Breast epithelium (tissue), 4 donors: Measurements from ENCODE around the gene METTL14. TPM values are rescaled to one million over a fixed set of nuclear protein-coding genes. Genes with fewer than 3 reads are reported as not detected.

Experiments used
- DNase-seq, 2 donors: peaks; one replicate each; pipeline ENCODE4 v3.0.0-alpha.2; 2019; ENCODE audit warnings: low spot score in 2 of 2
- H3K27ac ChIP-seq, 2 donors: fragments of 200-600 bp; sonication (generic) in 1 of 2; one replicate each; pipeline ENCODE4 v1.5.1; 2016 to 2019; ENCODE audit warnings: mild to moderate bottlenecking in 1 of 2
- H3K27me3 ChIP-seq, 2 donors: fragments of 200-600 bp; sonication (generic) in 1 of 2; one replicate each; pipeline versions ENCODE4 v1.5.1 to v1.6.0; 2017 to 2019; ENCODE audit warnings: control low read depth in 1 of 2, mild to moderate bottlenecking in 1 of 2
- H3K36me3 ChIP-seq: fragments of 200-600 bp; one replicate; pipeline ENCODE4 v1.5.1; 2019
- H3K4me1 ChIP-seq, 2 donors: fragments of 200-600 bp; sonication (generic); one replicate each; pipeline ENCODE4 v1.5.1; 2016 to 2019; ENCODE audit warnings: control low read depth in 1 of 2
- H3K4me3 ChIP-seq, 3 donors: fragments of 200-600 bp; sonication (generic); 1 replicate in 2 of 3; 2 replicates in 1 of 3; pipeline ENCODE4 v1.5.1; 2016 to 2019; ENCODE audit warnings: mild to moderate bottlenecking in 3 of 3, moderate library complexity in 2 of 3
- H3K9me3 ChIP-seq, 2 donors: fragments of 200-600 bp; sonication (generic) in 1 of 2; one replicate each; pipeline ENCODE4 v1.5.1; 2016 to 2019; ENCODE audit warnings: control low read depth in 1 of 2
- POLR2A ChIP-seq: fragments of 450-650 bp; IDR thresholded peaks from one replicate; pipeline ENCODE4 v1.6.1; 2016; ENCODE audit warnings: antibody characterized with exemption, mild to moderate bottlenecking, moderate library complexity
- POLR2AphosphoS5 ChIP-seq, 3 donors: sonication (generic); formaldehyde crosslinking; IDR thresholded peaks; one replicate each; pipeline ENCODE4 v1.6.1; 2017; ENCODE audit warnings: antibody characterized with exemption in 3 of 3
- intact Hi-C: fragments of 100-400 bp; cut with DNase I; formaldehyde crosslinking; loops from one replicate; pipeline ENCODE4 v1.15.1; 2023; ENCODE audit warnings: low total_unique reads
- total RNA-seq, 3 donors: library from RNA; depleted of rRNA; stranded (reverse); fragments of >200 nt; gene quantifications; one replicate each; pipeline ENCODE4 v1.1.0, GENCODE V29; 2016
- TF ChIP-seq, protein P1 (sequence below), 3 donors: fragments of 450-650 bp; IDR thresholded peaks; one replicate each; pipeline ENCODE4 v1.5.1; 2016 to 2017; ENCODE audit warnings: antibody characterized with exemption in 3 of 3, mild to moderate bottlenecking in 3 of 3, moderate library complexity in 3 of 3

The METTL14 gene
- total RNA-seq, 3 donors from 2014 or later = 39.4 to 72.4 (median 42.0) TPM

DNA sequence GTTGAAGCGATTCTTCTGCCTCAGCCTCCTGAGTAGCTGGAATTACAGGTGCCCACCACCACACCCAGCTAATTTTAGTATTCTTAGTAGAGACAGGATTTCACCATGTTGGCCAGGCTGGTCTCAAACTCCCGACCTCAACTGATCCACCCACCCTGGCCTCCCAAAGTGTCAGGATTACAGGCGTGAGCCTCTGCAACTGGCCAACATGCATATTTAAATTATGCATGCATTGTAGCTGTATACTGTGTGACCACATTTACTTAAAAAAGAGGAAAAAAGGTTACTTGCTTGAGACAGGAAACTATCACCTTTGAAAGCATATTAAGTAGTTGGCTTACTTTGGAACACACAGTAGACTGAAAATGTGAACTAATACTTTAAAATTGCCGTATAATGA is 29.5 kb downstream of the METTL14 start:
- intact Hi-C loops = no loop called here
- no peak overlapping the region for H3K27ac ChIP-seq
- no peaks in the 10 kb centered on the region for H3K36me3 ChIP-seq
- H3K4me1 ChIP-seq = no peaks in the 10 kb centered on the region
- no peak for DNase-seq
- no peaks in the 10 kb centered on the region for H3K27me3 ChIP-seq
- TF ChIP-seq, protein P1, sequence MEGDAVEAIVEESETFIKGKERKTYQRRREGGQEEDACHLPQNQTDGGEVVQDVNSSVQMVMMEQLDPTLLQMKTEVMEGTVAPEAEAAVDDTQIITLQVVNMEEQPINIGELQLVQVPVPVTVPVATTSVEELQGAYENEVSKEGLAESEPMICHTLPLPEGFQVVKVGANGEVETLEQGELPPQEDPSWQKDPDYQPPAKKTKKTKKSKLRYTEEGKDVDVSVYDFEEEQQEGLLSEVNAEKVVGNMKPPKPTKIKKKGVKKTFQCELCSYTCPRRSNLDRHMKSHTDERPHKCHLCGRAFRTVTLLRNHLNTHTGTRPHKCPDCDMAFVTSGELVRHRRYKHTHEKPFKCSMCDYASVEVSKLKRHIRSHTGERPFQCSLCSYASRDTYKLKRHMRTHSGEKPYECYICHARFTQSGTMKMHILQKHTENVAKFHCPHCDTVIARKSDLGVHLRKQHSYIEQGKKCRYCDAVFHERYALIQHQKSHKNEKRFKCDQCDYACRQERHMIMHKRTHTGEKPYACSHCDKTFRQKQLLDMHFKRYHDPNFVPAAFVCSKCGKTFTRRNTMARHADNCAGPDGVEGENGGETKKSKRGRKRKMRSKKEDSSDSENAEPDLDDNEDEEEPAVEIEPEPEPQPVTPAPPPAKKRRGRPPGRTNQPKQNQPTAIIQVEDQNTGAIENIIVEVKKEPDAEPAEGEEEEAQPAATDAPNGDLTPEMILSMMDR (IDR thresholded peaks at IDR 0.05) = no peak
- TF ChIP-seq POLR2AphosphoS5 (IDR thresholded peaks at IDR 0.05) = no peak
- TF ChIP-seq POLR2A = no peak
- H3K9me3 ChIP-seq = no peaks in the 10 kb centered on the region
- H3K4me3 ChIP-seq = no peak overlapping the region

DNA sequence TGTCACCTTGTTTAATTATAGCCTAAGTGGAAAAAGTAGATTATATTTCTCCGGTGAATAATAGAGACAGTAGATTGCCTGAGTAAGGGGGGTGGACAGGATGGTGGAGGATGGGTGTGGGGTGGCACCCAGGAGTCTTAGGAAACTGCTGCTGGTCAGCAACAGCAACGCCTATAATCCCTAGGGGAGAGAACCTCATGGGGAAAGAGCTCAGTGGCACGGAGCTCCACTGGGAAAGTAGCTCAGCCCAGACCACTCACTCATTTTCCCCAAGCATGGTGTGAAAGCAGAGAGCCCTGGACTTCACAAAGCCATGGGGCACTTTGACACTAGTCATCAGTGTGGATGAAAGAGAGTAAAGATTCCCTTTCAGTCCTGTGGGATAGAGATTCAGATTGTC is 31.1 kb downstream of the METTL14 start:
- Histone ChIP-seq H3K27ac (no peak overlapping the region), H3K36me3 (no peaks in the 10 kb centered on the region), H3K27me3 (no peaks in the 10 kb centered on the region), H3K4me3 (no peak overlapping the region), H3K9me3 (no peaks in the 10 kb centered on the region), H3K4me1 (no peaks in the 10 kb centered on the region)
- intact Hi-C loops = no loop called here
- TF ChIP-seq, protein P1 (IDR thresholded peaks at IDR 0.05) = no peak
- TF ChIP-seq POLR2A (no peak), POLR2AphosphoS5 (IDR thresholded peaks at IDR 0.05) (no peak)
- no peak for DNase-seq

DNA sequence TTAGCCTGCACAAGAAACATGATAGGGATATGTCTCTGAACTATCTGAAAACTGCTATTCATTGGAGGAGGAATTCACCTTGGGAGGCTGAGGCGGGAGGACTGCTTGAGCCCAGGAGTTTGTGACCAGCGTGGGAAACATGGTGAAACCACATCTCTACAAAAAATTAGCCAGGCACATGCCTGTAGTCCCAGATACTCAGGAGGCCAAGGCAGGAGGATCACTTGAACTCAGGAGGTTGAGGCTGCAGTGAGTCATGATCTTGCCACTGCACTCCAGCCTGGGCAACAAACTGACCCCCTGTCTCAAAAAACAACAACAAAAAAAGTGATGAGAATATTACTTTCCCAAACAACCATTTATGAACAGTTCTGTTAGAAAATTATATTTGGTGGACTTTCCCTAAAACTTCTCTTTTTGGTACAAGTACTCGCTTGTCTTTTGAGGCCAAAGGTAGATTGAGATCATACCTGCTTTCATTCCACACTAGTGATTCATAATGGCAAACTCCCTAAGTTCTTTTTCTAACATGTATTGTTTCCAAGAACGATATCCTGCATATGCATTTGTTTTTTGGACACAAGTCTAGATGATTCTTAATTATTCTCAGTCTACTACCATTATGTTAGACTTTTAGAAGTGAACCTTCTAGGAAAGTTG is 33.4 kb downstream of the METTL14 start:
- no peaks in the 10 kb centered on the region for H3K36me3 ChIP-seq
- TF ChIP-seq POLR2AphosphoS5 (IDR thresholded peaks at IDR 0.05) = no peak
- no peak for TF ChIP-seq POLR2A
- TF ChIP-seq, protein P1 (IDR thresholded peaks at IDR 0.05) = no peak
- intact Hi-C loops = no loop called here
- no peak overlapping the region for H3K4me3 ChIP-seq
- H3K4me1 ChIP-seq = no peaks in the 10 kb centered on the region
- H3K27ac ChIP-seq = peak overlapping the region; percentile 12 to 50
- no peaks in the 10 kb centered on the region for H3K27me3 ChIP-seq
- DNase-seq = no peak
- no peaks in the 10 kb centered on the region for H3K9me3 ChIP-seq

DNA sequence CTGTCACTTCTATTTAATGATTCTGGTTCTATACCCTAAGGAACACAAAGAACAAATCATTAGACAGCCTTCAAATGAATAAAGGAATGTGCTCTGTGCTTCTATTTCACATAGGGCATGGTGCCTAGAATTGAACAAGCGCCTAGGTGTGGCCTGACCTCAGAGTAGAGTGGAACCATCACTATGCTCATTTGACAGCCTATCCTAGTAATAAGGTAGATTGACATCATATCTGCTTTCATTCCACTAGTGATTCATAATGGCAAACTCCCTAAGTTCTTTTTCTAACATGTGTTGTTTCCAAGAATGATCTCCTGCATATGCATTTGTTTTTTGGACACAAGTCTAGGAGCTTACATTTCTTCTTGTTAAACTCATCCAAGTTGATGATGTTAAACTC is 36.6 kb downstream of the METTL14 start:
- intact Hi-C loops = no loop called here
- Histone ChIP-seq H3K9me3 (no peaks in the 10 kb centered on the region), H3K4me1 (no peaks in the 10 kb centered on the region), H3K27me3 (no peaks in the 10 kb centered on the region), H3K4me3 (no peak overlapping the region), H3K27ac (no peak overlapping the region), H3K36me3 (peaks cover 4% of the 10 kb centered on the region)
- TF ChIP-seq POLR2AphosphoS5 (IDR thresholded peaks at IDR 0.05) (no peak), POLR2A (no peak)
- TF ChIP-seq, protein P1 (IDR thresholded peaks at IDR 0.05) = no peak
- DNase-seq = no peak

DNA sequence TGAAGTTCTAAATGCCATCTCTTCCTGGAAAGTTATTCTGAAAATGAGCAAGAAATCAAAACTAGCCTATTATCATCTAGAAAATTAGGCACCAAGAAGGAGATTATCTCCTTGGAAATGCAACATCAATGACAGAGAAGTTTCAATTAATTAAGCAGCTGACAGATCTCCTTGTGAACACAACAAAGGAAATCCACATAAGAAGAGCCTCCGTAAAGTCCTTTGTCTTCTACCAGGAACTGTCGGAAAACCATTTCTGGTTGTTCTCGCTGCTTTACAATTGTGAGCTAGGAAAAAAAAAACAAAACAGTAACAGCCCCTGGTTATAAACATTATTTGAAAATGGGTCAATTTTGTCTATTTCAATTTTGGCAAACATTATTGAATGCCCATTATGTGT is 38.2 kb downstream of the METTL14 start:
- TF ChIP-seq POLR2AphosphoS5 (IDR thresholded peaks at IDR 0.05) (no peak), POLR2A (no peak)
- TF ChIP-seq, protein P1 (IDR thresholded peaks at IDR 0.05) = no peak
- Histone ChIP-seq H3K4me1 (no peaks in the 10 kb centered on the region), H3K36me3 (peaks cover 4% of the 10 kb centered on the region), H3K4me3 (no peak overlapping the region), H3K27me3 (no peaks in the 10 kb centered on the region), H3K9me3 (no peaks in the 10 kb centered on the region), H3K27ac (no peak overlapping the region)
- intact Hi-C loops = no loop called here
- DNase-seq = no peak
